Thyroid gland (tissue), 4 donors: Measurements from ENCODE around the gene LHPP.

Experiments
- CTCF ChIP-seq, 6 experiments: fragments of 200-600 bp in 3 of 6; fragments of 450-650 bp in 3 of 6; sonication (generic) in 3 of 6; IDR thresholded peaks; one replicate each; pipeline ENCODE4 v1.5.1; 2016 to 2019; ENCODE audit warnings: antibody characterized with exemption in 6 of 6, mild to moderate bottlenecking in 2 of 6, inconsistent platforms in 1 of 6, moderate library complexity in 1 of 6
- POLR2A ChIP-seq, 2 donors: fragments of 450-650 bp; IDR thresholded peaks; one replicate each; pipeline ENCODE4 v1.6.1; 2017; ENCODE audit warnings: antibody characterized with exemption in 2 of 2, mild to moderate bottlenecking in 2 of 2, moderate library complexity in 1 of 2

- TF ChIP-seq CTCF (IDR thresholded peaks at IDR 0.05) (no peak), POLR2A (IDR thresholded peaks at IDR 0.05) (no peak)
Observed at GRCh38 chr10:124619802-124620490, 158.3 kb downstream of the LHPP start.
